H9 (cell line): ENCODE results near the gene CEP41. TPM values are rescaled to one million over a fixed set of nuclear protein-coding genes. Genes with fewer than 3 reads are reported as not detected.
A peak's percentile ranks its signal among the peaks of the same experiment; 100 is the strongest.

Experiments
- DNase-seq: peaks from one replicate; pipeline ENCODE4 v3.0.0-alpha.2; 2017
- H2AFZ ChIP-seq: one replicate; pipeline ENCODE4 v1.6.1; 2013; ENCODE audit warnings: mild to moderate bottlenecking, low read length, control low read depth, moderate library complexity
- H2AK5ac ChIP-seq: 2 replicates; pipeline ENCODE4 v1.6.1; 2013; ENCODE audit warnings: low read length, control low read depth, mixed read lengths; ENCODE audit not compliant: insufficient read length
- H2BK120ac ChIP-seq: one replicate; pipeline ENCODE4 v1.6.1; 2013; ENCODE audit warnings: low read depth, mild to moderate bottlenecking, low read length, control low read depth, inconsistent platforms; ENCODE audit not compliant: poor library complexity, severe bottlenecking
- H2BK12ac ChIP-seq: 2 replicates; pipeline ENCODE4 v1.6.1; 2013; ENCODE audit warnings: low read length, control low read depth, mixed read lengths, low read depth; ENCODE audit not compliant: insufficient read length
- H2BK15ac ChIP-seq: 2 replicates; pipeline ENCODE4 v1.6.1; 2013; ENCODE audit warnings: low read depth, low read length, control low read depth
- H2BK20ac ChIP-seq: one replicate; pipeline ENCODE4 v1.6.1; 2013; ENCODE audit warnings: low read depth, mild to moderate bottlenecking, low read length, control low read depth, inconsistent platforms; ENCODE audit not compliant: poor library complexity, severe bottlenecking
- H2BK5ac ChIP-seq: 2 replicates; pipeline ENCODE4 v1.6.1; 2013; ENCODE audit warnings: low read length, control low read depth, mixed read lengths; ENCODE audit not compliant: insufficient read length
- H3K14ac ChIP-seq: 2 replicates; pipeline ENCODE4 v1.6.1; 2013; ENCODE audit warnings: low read length, control low read depth; ENCODE audit not compliant: insufficient read depth
- H3K18ac ChIP-seq: 2 replicates; pipeline ENCODE4 v1.6.1; 2013; ENCODE audit warnings: low read depth, mild to moderate bottlenecking, mixed read lengths, low read length, control low read depth; ENCODE audit not compliant: insufficient read length
- H3K23ac ChIP-seq: 2 replicates; pipeline ENCODE4 v1.6.1; 2013; ENCODE audit warnings: low read length, control low read depth, mixed read lengths, low read depth; ENCODE audit not compliant: insufficient read length
- H3K23me2 ChIP-seq: 2 replicates; pipeline ENCODE4 v1.6.1; 2013; ENCODE audit warnings: low read depth, mild to moderate bottlenecking, mixed read lengths, low read length, control low read depth; ENCODE audit not compliant: insufficient read length, poor library complexity, severe bottlenecking
- H3K27ac ChIP-seq: 2 replicates; pipeline ENCODE4 v1.5.1; 2013; ENCODE audit warnings: low read length, control low read depth, mixed read lengths, low read depth; ENCODE audit not compliant: insufficient read length
- H3K27me3 ChIP-seq: 2 replicates; pipeline ENCODE4 v1.6.1; 2013; ENCODE audit warnings: low read length, control low read depth, inconsistent platforms; ENCODE audit not compliant: insufficient read depth
- H3K4ac ChIP-seq: 2 replicates; pipeline ENCODE4 v1.6.1; 2013; ENCODE audit warnings: low read depth, mild to moderate bottlenecking, control low read depth, inconsistent platforms, low read length, moderate library complexity
- H3K4me1 ChIP-seq: 2 replicates; pipeline ENCODE4 v1.6.1; 2013; ENCODE audit warnings: low read length, control low read depth, inconsistent platforms; ENCODE audit not compliant: insufficient read depth
- H3K4me2 ChIP-seq: 2 replicates; pipeline ENCODE4 v1.6.1; 2013; ENCODE audit warnings: low read length, control low read depth, mixed read lengths; ENCODE audit not compliant: insufficient read length, insufficient read depth
- H3K56ac ChIP-seq: 2 replicates; pipeline ENCODE4 v1.6.1; 2013; ENCODE audit warnings: low read depth, mild to moderate bottlenecking, mixed read lengths, low read length, control low read depth; ENCODE audit not compliant: insufficient read length
- H3K79me1 ChIP-seq: 2 replicates; pipeline ENCODE4 v1.6.1; 2013; ENCODE audit warnings: low read depth, mild to moderate bottlenecking, moderate library complexity, low read length, control low read depth, inconsistent platforms; ENCODE audit not compliant: insufficient read depth, poor library complexity, severe bottlenecking
- H3K79me2 ChIP-seq: 2 replicates; pipeline ENCODE4 v1.6.1; 2013; ENCODE audit warnings: low read length, control low read depth, inconsistent platforms; ENCODE audit not compliant: insufficient read depth
- H3K9ac ChIP-seq: 2 replicates; pipeline ENCODE4 v1.6.1; 2013; ENCODE audit warnings: low read length, control low read depth, mixed read lengths; ENCODE audit not compliant: insufficient read length; ENCODE audit errors: extremely low read depth
- H3K9me3 ChIP-seq: one replicate; pipeline ENCODE4 v1.6.1; 2013; ENCODE audit warnings: low read depth, low read length, inconsistent platforms; ENCODE audit not compliant: control insufficient read depth
- H3T11ph ChIP-seq: one replicate; pipeline ENCODE4 v1.6.1; 2013; ENCODE audit warnings: mild to moderate bottlenecking, low read length, control low read depth, inconsistent platforms
- H4K20me1 ChIP-seq: one replicate; pipeline ENCODE4 v1.6.1; 2013; ENCODE audit not compliant: control insufficient read depth, insufficient read length, insufficient read depth
- H4K5ac ChIP-seq: 2 replicates; pipeline ENCODE4 v1.6.1; 2013; ENCODE audit warnings: low read depth, mild to moderate bottlenecking, mixed read lengths, low read length, control low read depth; ENCODE audit not compliant: insufficient read length
- H4K8ac ChIP-seq: replicated peaks from 2 replicates; pipeline ENCODE4 v1.6.1; 2013; ENCODE audit warnings: low read length, control low read depth, mixed read lengths, low read depth; ENCODE audit not compliant: insufficient read length
- H4K91ac ChIP-seq: 2 replicates; pipeline ENCODE4 v1.6.1; 2013; ENCODE audit warnings: low read depth, mild to moderate bottlenecking, moderate library complexity, mixed read lengths, low read length, control low read depth; ENCODE audit not compliant: insufficient read length
- H3K27ac Mint-ChIP-seq, 3 experiments: 2 replicates in 2 of 3; 3 replicates in 1 of 3; pipeline ENCODE4 v1.8.0; 2020 to 2021; ENCODE audit warnings: mixed read lengths in 3 of 3, mild to moderate bottlenecking in 1 of 3, moderate library complexity in 1 of 3
- H3K27me3 Mint-ChIP-seq: 2 replicates; pipeline ENCODE4 v1.8.0; 2021; ENCODE audit warnings: low read depth, mild to moderate bottlenecking, moderate library complexity, mixed read lengths
- H3K36me3 Mint-ChIP-seq, 3 experiments: 2 replicates in 2 of 3; 3 replicates in 1 of 3; pipeline ENCODE4 v1.8.0; 2020 to 2021; ENCODE audit warnings: low read depth in 3 of 3, mixed read lengths in 3 of 3; ENCODE audit not compliant: insufficient read depth in 1 of 3
- H3K4me1 Mint-ChIP-seq, 2 experiments: 2 replicates each; pipeline ENCODE4 v1.8.0; 2020; ENCODE audit warnings: mixed read lengths in 2 of 2
- H3K4me3 Mint-ChIP-seq, 2 experiments: 2 replicates in 1 of 2; 3 replicates in 1 of 2; pipeline ENCODE4 v1.8.0; 2020 to 2021; ENCODE audit warnings: mild to moderate bottlenecking in 2 of 2, mixed read lengths in 2 of 2, moderate library complexity in 1 of 2
- H3K9me3 Mint-ChIP-seq, 2 experiments: 2 replicates in 1 of 2; 3 replicates in 1 of 2; pipeline ENCODE4 v1.8.0; 2020; ENCODE audit warnings: mild to moderate bottlenecking in 2 of 2, mixed read lengths in 2 of 2, moderate library complexity in 1 of 2
- CTCF ChIP-seq: fragments of 200-600 bp; sonication (generic); conservative IDR thresholded peaks from 3 replicates; pipeline ENCODE4 v1.8.0; 2021; ENCODE audit warnings: antibody characterized with exemption, mild to moderate bottlenecking
- WGBS: extraction: QIAGEN DNeasy Blood & Tissue Kit; methylation state at CpG from one replicate; pipeline ENCODE4 v1.1.7; 2013; ENCODE audit warnings: missing lambda C conversion rate, low lambda C conversion rate, mixed read lengths; ENCODE audit not compliant: insufficient read length; ENCODE audit errors: extremely low coverage; 5-methylcytosine and 5-hydroxymethylcytosine counted together
- total RNA-seq: library from RNA; stranded (reverse); gene quantifications from 2 replicates; pipeline ENCODE4 v1.2.1, GENCODE V29; 2021

Gene CEP41
- total RNA-seq, 1 experiment from 2014 or later, result 9.7 TPM

GRCh38 chr7:130381468-130382312, 59.1 kb downstream of the CEP41 start:
- H2BK15ac ChIP-seq, result no peak overlapping the region; the same call in 1 of the 2 replicates
- H4K91ac ChIP-seq, result no peak overlapping the region
- Mint-ChIP-seq H3K4me3 (no peak overlapping the region; a peak in 1 of 5 replicates), H3K27me3 (peaks cover 4% of the 10 kb centered on the region; the same call in 1 of the 2 replicates), H3K36me3 (peaks cover 2 to 9% (median 5%) of the 10 kb centered on the region in 3 experiments), H3K9me3 (peaks cover 6 to 13% of the 10 kb centered on the region in 2 experiments), H3K27ac (no peak overlapping the region), H3K4me1 (peaks cover 4 to 10% of the 10 kb centered on the region in 2 experiments; a peak in 3 of 4 replicates)
- TF ChIP-seq CTCF, result peak; percentile 79
- H2AK5ac ChIP-seq, result no peak overlapping the region
- H2BK12ac ChIP-seq, result no peak overlapping the region
- no peak overlapping the region for H2BK120ac ChIP-seq
- no peaks in the 10 kb centered on the region for H3K27me3 ChIP-seq
- no peak overlapping the region for H3K4me2 ChIP-seq
- no CpG with 5 or more reads among the region's 41 CpGs for WGBS
- no peaks in the 10 kb centered on the region for H3K79me1 ChIP-seq
- no peak overlapping the region for H2AFZ ChIP-seq
- H3K56ac ChIP-seq, result no peak overlapping the region
- H3K14ac ChIP-seq, result no peak overlapping the region
- H2BK20ac ChIP-seq, result no peak overlapping the region
- H3K4ac ChIP-seq, result no peak overlapping the region
- H3K18ac ChIP-seq, result no peak overlapping the region
- no peaks in the 10 kb centered on the region for H3K23me2 ChIP-seq
- no peak overlapping the region for H2BK5ac ChIP-seq
- no peaks in the 10 kb centered on the region for H3K9me3 ChIP-seq
- no peaks in the 10 kb centered on the region for H3K79me2 ChIP-seq
- H4K20me1 ChIP-seq, result no peaks in the 10 kb centered on the region
- no peak overlapping the region for H4K8ac ChIP-seq
- H3T11ph ChIP-seq, result no peak overlapping the region
- H3K9ac ChIP-seq, result no peak overlapping the region
- H4K5ac ChIP-seq, result no peak overlapping the region
- H3K23ac ChIP-seq, result no peak overlapping the region
- no peaks in the 10 kb centered on the region for H3K4me1 ChIP-seq
- no peak overlapping the region for H3K27ac ChIP-seq
- DNase-seq, result peak; percentile 91
